Measurements from ENCODE around the gene NTN1.

Gene NTN1

GRCh38 chr17:9035249-9035648 lies 13.9 kb downstream of the NTN1 start:
- Histone ChIP-seq H3K4me2 (no peak overlapping the region), H2AFZ (ENCODE audit: low read depth) (no peak overlapping the region), H3K9ac (no peak overlapping the region), H3K36me3 (ENCODE audit: insufficient read depth) (no peaks in the 10 kb centered on the region), H3K4me1 (ENCODE audit: low read depth, poor library complexity, severe bottlenecking) (no peaks in the 10 kb centered on the region), H3K27ac (no peak overlapping the region), H3K27me3 (ENCODE audit: insufficient read depth, low read depth) (no peaks in the 10 kb centered on the region), H3K79me2 (ENCODE audit: insufficient read depth, low read depth) (no peaks in the 10 kb centered on the region), H3K4me3 (IDR thresholded peaks at IDR 0.05; ENCODE audit: insufficient read depth, low read depth, low read length) (no peak overlapping the region), H4K20me1 (ENCODE audit: insufficient read depth) (no peaks in the 10 kb centered on the region)
- no peak for TF ChIP-seq CTCF (conservative IDR thresholded peaks at IDR 0.05; ENCODE audit: low read depth, low read length)

- Histone ChIP-seq H4K20me1 (ENCODE audit: insufficient read depth) (no peaks in the 10 kb centered on the region), H3K9ac (no peak overlapping the region), H3K4me2 (no peak overlapping the region), H3K4me1 (ENCODE audit: low read depth, poor library complexity, severe bottlenecking) (no peaks in the 10 kb centered on the region), H3K4me3 (IDR thresholded peaks at IDR 0.05; ENCODE audit: insufficient read depth, low read depth, low read length) (no peak overlapping the region), H2AFZ (ENCODE audit: low read depth) (no peak overlapping the region), H3K27ac (no peak overlapping the region), H3K79me2 (ENCODE audit: insufficient read depth, low read depth) (no peaks in the 10 kb centered on the region), H3K27me3 (ENCODE audit: insufficient read depth, low read depth) (no peaks in the 10 kb centered on the region), H3K36me3 (ENCODE audit: insufficient read depth) (no peaks in the 10 kb centered on the region)
- no peak for TF ChIP-seq CTCF (conservative IDR thresholded peaks at IDR 0.05; ENCODE audit: low read depth, low read length)
Observed at GRCh38 chr17:9036336-9036735, 15.0 kb downstream of the NTN1 start.

- Histone ChIP-seq H3K4me1 (ENCODE audit: low read depth, poor library complexity, severe bottlenecking) (no peaks in the 10 kb centered on the region), H3K9ac (no peak overlapping the region), H3K27me3 (ENCODE audit: insufficient read depth, low read depth) (no peaks in the 10 kb centered on the region), H3K27ac (no peak overlapping the region), H3K4me2 (no peak overlapping the region), H3K36me3 (ENCODE audit: insufficient read depth) (no peaks in the 10 kb centered on the region), H2AFZ (ENCODE audit: low read depth) (no peak overlapping the region), H4K20me1 (ENCODE audit: insufficient read depth) (no peaks in the 10 kb centered on the region), H3K79me2 (ENCODE audit: insufficient read depth, low read depth) (no peaks in the 10 kb centered on the region), H3K4me3 (IDR thresholded peaks at IDR 0.05; ENCODE audit: insufficient read depth, low read depth, low read length) (no peak overlapping the region)
- TF ChIP-seq CTCF (conservative IDR thresholded peaks at IDR 0.05; ENCODE audit: low read depth, low read length) = no peak
Observed at GRCh38 chr17:9037736-9038135, 16.4 kb downstream of the NTN1 start.

- TF ChIP-seq CTCF (conservative IDR thresholded peaks at IDR 0.05; ENCODE audit: low read depth, low read length) = no peak
- Histone ChIP-seq H3K4me3 (IDR thresholded peaks at IDR 0.05; ENCODE audit: insufficient read depth, low read depth, low read length) (no peak overlapping the region), H2AFZ (ENCODE audit: low read depth) (no peak overlapping the region), H3K36me3 (ENCODE audit: insufficient read depth) (no peaks in the 10 kb centered on the region), H3K4me2 (no peak overlapping the region), H4K20me1 (ENCODE audit: insufficient read depth) (no peaks in the 10 kb centered on the region), H3K27ac (no peak overlapping the region), H3K9ac (no peak overlapping the region), H3K79me2 (ENCODE audit: insufficient read depth, low read depth) (no peaks in the 10 kb centered on the region), H3K4me1 (ENCODE audit: low read depth, poor library complexity, severe bottlenecking) (no peaks in the 10 kb centered on the region), H3K27me3 (ENCODE audit: insufficient read depth, low read depth) (no peaks in the 10 kb centered on the region)
Observed at GRCh38 chr17:9038380-9038779, 17.1 kb downstream of the NTN1 start.

All from KMS-11 (cell line).